DMS53 treated with DMSO at 0.1 percent for 48 hours (cell line): ENCODE data around the gene MRTFA.
"Not testable (repeated sequence)": the region's sequence is repeated elsewhere in the genome, so short reads cannot be mapped to it uniquely, and the experiment has no call there.

ENCODE experiments used
- DNase-seq: peaks from one replicate; lab custom pipeline; 2025; ENCODE audit not compliant: unreplicated experiment; lab: John Stamatoyannopoulos, UW

The MRTFA gene

GRCh38 chr22:40525250-40525884, 111.2 kb downstream of the MRTFA start:
- DNase-seq = no peak

GRCh38 chr22:40524392-40525249, 111.9 kb downstream of the MRTFA start:
- DNase-seq = no peak

- no peak for DNase-seq
Observed at GRCh38 chr22:40522141-40522540, 114.4 kb downstream of the MRTFA start.

- DNase-seq = no peak
Observed at GRCh38 chr22:40521046-40521445, 115.5 kb downstream of the MRTFA start.

GRCh38 chr22:40520562-40520961, 116.0 kb downstream of the MRTFA start:
- DNase-seq = no peak

GRCh38 chr22:40519948-40520331, 116.6 kb downstream of the MRTFA start:
- no peak for DNase-seq

- DNase-seq = no peak
Observed at GRCh38 chr22:40519284-40519947, 117.1 kb downstream of the MRTFA start.

- no peak for DNase-seq
Observed at GRCh38 chr22:40518840-40519239, 117.7 kb downstream of the MRTFA start.

- DNase-seq = no peak
Observed at GRCh38 chr22:40517631-40518030, 118.9 kb downstream of the MRTFA start.

- DNase-seq = no peak
Observed at GRCh38 chr22:40516416-40516815, 120.1 kb downstream of the MRTFA start.

GRCh38 chr22:40512426-40513136, 123.9 kb downstream of the MRTFA start:
- no peak for DNase-seq

GRCh38 chr22:40511604-40512003, 124.9 kb downstream of the MRTFA start:
- DNase-seq = no peak

- DNase-seq = no peak
Observed at GRCh38 chr22:40510631-40511364, 125.7 kb downstream of the MRTFA start.

GRCh38 chr22:40509401-40510134, 127.0 kb downstream of the MRTFA start:
- no peak for DNase-seq

- not testable (repeated sequence) for DNase-seq
Observed at GRCh38 chr22:40508046-40508445, 128.5 kb downstream of the MRTFA start.

GRCh38 chr22:40507491-40507890, 129.0 kb downstream of the MRTFA start:
- no peak for DNase-seq

GRCh38 chr22:40506762-40507161, 129.8 kb downstream of the MRTFA start:
- no peak for DNase-seq

GRCh38 chr22:40504285-40505249, 132.0 kb downstream of the MRTFA start:
- no peak for DNase-seq

- no peak for DNase-seq
Observed at GRCh38 chr22:40502919-40503318, 133.6 kb downstream of the MRTFA start.
